Kidney epithelial cell (primary cell): Measurements from ENCODE around the gene PLCG2. TPM values are rescaled to one million over a fixed set of nuclear protein-coding genes. Genes with fewer than 3 reads are reported as not detected.

ENCODE experiments used
- DNase-seq: peaks from one replicate; pipeline ENCODE4 v3.0.0-alpha.2; 2010; ENCODE audit warnings: low read depth
- H3K27me3 ChIP-seq: 2 replicates; pipeline ENCODE4 v1.6.0; 2011; ENCODE audit warnings: low read length; ENCODE audit not compliant: control insufficient read depth, insufficient read depth
- H3K36me3 ChIP-seq: 2 replicates; pipeline ENCODE4 v1.5.1; 2011; ENCODE audit warnings: low read length; ENCODE audit not compliant: control insufficient read depth, insufficient read depth
- H3K4me3 ChIP-seq: 2 replicates; pipeline ENCODE4 v1.5.1; 2011; ENCODE audit warnings: low read depth, mild to moderate bottlenecking, control low read depth, low read length
- total RNA-seq: library from RNA; depleted of rRNA; stranded (reverse); fragments of >200 nt; gene quantifications from 2 replicates; pipeline ENCODE4 v1.2.3, GENCODE V29; 2015
- TF ChIP-seq, protein P1 (sequence below): IDR thresholded peaks from 2 replicates; pipeline ENCODE4 v1.5.1; 2011; ENCODE audit warnings: mild to moderate bottlenecking, moderate library complexity, low read length, control low read depth, inconsistent platforms; ENCODE audit not compliant: insufficient read depth, poor library complexity, severe bottlenecking

The PLCG2 gene
- total RNA-seq, 1 donor from 2014 or later = 17.3 TPM

DNA sequence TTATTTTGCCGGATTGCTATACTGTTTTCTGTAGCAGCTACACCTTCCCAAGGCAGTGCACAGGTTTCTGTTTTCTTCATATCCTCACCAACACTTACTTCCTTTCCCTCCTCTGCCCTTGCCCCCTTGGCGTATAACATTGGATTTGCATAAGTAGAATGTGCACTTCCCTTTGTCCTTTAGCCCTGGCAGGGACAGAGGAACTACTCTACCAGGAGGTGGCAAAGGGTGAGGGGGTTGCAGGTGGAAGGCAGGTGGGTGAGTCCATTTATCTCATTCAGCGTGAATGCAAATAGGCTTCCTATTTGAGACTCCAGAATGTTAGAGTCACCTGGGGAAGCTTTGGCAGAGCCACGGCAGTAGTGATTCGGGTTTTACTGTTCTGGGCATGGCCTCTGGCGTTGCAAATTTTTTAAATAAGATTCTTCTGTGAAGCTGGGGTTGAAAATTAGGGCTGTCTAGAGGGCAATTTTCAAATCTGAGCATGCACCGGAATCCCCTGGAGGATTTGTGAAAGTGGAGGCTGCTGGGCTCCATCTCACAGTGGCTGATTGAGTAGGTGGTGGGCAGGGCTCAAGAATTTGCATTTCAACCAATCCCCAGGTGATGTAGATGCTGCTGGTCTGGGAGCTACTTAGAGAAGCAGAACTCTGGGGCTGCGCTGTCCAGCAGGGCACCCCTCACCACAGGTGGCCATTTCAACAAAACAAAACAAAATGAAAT, 84.7 kb downstream of the PLCG2 start:
- Histone ChIP-seq H3K36me3 (no peaks in the 10 kb centered on the region), H3K4me3 (no peak overlapping the region), H3K27me3 (peaks cover 4% of the 10 kb centered on the region)
- no peak for DNase-seq
- TF ChIP-seq, protein P1, sequence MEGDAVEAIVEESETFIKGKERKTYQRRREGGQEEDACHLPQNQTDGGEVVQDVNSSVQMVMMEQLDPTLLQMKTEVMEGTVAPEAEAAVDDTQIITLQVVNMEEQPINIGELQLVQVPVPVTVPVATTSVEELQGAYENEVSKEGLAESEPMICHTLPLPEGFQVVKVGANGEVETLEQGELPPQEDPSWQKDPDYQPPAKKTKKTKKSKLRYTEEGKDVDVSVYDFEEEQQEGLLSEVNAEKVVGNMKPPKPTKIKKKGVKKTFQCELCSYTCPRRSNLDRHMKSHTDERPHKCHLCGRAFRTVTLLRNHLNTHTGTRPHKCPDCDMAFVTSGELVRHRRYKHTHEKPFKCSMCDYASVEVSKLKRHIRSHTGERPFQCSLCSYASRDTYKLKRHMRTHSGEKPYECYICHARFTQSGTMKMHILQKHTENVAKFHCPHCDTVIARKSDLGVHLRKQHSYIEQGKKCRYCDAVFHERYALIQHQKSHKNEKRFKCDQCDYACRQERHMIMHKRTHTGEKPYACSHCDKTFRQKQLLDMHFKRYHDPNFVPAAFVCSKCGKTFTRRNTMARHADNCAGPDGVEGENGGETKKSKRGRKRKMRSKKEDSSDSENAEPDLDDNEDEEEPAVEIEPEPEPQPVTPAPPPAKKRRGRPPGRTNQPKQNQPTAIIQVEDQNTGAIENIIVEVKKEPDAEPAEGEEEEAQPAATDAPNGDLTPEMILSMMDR = no peak

DNA sequence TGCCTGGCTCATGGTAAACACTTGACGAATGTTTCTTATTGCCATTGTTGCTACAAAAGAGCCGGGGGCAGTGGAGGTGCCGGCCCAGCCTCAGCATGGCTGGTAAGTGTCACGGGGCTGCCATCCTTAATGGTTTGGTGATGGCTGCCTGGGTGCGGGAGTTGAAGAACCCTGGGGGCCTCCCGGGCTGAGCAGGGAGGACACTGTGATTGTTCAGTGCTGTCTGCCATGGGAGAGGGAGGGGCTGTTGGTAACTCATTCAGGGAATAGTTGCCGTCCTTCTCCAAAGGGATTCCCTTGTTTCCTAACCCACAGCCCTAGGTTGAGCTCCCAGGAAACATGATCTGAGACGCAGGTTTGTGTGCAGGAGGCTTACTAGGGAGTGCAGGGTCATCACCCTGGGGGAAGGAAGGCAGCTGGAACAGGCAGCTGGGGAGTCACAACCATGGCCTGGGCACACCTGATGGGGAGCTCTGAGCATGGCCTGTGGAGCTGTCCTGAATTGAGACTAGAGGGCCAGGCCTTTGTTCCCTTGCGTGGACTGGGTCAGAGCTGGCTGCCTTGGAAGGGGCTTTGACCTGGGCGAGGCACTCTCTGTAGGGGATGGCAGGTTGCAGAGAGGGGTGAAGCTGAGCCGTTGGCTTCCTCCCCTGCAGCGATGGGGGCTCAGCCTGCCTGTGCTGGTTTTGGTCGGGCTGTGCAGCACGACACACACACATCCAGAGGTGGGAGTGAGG, 85.7 kb downstream of the PLCG2 start:
- no peak for DNase-seq
- TF ChIP-seq, protein P1 = no peak
- Histone ChIP-seq H3K4me3 (no peak overlapping the region), H3K36me3 (no peaks in the 10 kb centered on the region), H3K27me3 (peaks cover 4% of the 10 kb centered on the region)

DNA sequence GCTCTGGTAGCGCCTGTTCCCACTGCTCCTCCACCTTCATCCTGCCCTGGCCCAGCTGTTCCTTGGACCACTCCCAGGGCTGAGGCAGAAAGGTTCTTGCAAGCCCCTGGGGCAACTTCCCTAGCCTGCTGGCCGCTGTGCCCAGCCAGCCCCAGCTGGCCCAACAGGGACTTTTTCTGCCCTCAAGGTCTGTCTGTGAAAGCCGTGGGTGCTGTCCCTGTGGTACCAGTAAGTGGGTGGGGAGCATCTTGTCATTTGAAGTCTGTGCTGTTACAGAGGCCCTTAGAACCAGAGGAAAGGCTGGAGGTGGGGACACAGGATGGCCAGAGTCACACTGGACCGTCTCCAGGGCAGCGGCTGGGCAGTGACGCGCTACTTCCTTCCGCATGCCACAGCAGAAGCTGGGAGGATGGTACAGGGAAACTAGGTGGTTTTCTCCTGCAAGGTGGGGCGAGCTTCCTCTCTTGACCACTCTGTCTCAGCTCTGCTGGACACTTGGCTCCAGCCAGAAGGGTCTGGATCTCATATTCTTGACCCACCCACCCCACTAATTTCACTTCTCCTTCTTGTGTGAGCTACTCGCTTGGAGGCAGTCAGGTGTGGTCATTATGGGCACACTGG, 87.8 kb downstream of the PLCG2 start:
- H3K36me3 ChIP-seq = no peaks in the 10 kb centered on the region
- TF ChIP-seq, protein P1 = no peak
- no peak for DNase-seq
- H3K4me3 ChIP-seq = no peak overlapping the region
- peaks cover 4% of the 10 kb centered on the region for H3K27me3 ChIP-seq

DNA sequence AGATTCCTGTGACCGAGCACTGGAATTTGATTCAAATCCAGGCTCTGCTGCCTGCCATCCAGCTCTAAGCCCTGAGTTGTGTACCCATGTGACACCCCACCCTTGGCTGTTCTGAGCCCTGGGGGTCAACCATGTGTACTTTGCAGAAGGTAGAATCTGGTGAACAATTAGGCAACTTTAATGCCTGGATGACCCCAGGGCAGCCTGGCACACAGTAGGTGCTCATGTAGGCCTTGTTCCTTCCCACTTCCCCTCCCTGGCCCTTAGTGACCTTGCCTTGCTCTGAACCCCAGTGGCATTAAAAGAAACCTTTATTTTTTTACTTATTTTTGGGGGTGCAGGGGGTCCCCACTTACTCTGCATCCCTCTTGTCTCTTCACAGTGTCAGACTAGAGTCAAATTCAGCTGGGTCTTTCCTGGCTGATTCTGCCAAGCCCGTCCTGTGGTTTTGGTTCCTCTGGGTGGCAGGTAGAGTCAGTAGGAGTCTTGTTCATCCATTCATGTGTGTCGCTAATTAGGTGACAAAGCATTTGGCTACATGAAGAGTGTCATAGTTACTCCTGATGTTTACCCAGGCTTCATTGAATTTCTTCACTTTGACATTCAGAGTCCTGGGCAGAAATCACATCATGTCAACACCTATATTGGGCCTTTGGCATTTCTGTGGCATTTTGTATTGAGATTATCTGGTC, 89.1 kb downstream of the PLCG2 start:
- Histone ChIP-seq H3K36me3 (no peaks in the 10 kb centered on the region), H3K27me3 (peaks cover 4% of the 10 kb centered on the region), H3K4me3 (no peak overlapping the region)
- TF ChIP-seq, protein P1 = no peak
- no peak for DNase-seq

DNA sequence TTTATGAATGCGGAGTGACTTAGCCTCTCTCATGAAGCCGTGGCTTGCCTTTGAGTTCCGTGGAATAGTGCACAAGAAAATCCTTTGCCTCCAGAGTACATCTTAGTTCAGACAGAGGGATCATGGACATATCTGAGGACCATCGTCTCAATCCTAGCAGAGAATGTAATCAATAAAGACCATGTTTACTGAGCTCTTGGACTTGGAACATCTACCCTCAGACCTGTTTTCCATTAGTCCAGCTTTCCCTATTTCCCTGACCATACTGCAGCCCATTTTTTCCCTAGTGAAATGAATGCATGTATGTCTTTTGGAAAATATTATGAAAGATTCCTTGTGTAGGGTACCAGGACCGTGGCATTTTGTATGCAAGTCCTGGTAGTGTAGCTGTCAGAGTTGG, 90.2 kb downstream of the PLCG2 start:
- Histone ChIP-seq H3K4me3 (no peak overlapping the region), H3K27me3 (peaks cover 4% of the 10 kb centered on the region), H3K36me3 (no peaks in the 10 kb centered on the region)
- DNase-seq = no peak
- TF ChIP-seq, protein P1 = no peak
